ENCODE data around the gene PFKFB4.

DNA sequence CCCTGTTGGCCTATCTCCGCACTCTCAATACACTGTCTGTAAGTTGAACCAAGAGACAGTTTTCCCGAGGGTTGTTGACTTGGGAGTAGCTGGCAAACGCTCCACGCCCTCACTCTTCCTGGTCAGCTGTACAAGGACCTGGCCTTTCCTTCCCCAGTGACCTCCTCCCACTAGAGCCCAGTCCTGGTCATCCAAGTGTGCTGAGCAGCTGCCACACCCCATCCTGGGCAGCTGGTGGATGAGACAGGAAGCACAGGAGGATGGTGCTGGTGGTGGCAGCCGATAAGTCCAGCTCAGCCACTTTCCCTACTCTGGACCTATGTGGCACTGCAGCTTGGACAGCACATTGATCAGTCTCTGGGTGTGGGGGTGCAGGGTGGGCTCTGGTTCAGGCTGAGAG, 19.8 kb downstream of the PFKFB4 start:
- TF ChIP-seq ZNF24 (tag by site-specific recombination; IDR thresholded peaks at IDR 0.05) (no peak), YY1 (tag by site-specific recombination; IDR thresholded peaks at IDR 0.05) (no peak), ZNF561 (tag by site-specific recombination; IDR thresholded peaks at IDR 0.05; ENCODE audit: borderline replicate concordance) (no peak), ZNF473 (tag by site-specific recombination; IDR thresholded peaks at IDR 0.05) (no peak), ZNF776 (tag by site-specific recombination; IDR thresholded peaks at IDR 0.05; ENCODE audit: borderline replicate concordance) (no peak), TRIM28 (IDR thresholded peaks at IDR 0.05; ENCODE audit: borderline replicate concordance, low read length) (no peak), FEZF1 (tag by site-specific recombination; IDR thresholded peaks at IDR 0.05) (no peak), ZNF585B (tag by site-specific recombination; IDR thresholded peaks at IDR 0.05) (no peak), ZNF404 (tag by site-specific recombination; IDR thresholded peaks at IDR 0.05) (no peak), ZNF610 (tag by site-specific recombination; IDR thresholded peaks at IDR 0.05; ENCODE audit: borderline replicate concordance) (no peak), ZNF768 (tag by site-specific recombination; IDR thresholded peaks at IDR 0.05) (no peak)
- TF ChIP-seq, protein P1, sequence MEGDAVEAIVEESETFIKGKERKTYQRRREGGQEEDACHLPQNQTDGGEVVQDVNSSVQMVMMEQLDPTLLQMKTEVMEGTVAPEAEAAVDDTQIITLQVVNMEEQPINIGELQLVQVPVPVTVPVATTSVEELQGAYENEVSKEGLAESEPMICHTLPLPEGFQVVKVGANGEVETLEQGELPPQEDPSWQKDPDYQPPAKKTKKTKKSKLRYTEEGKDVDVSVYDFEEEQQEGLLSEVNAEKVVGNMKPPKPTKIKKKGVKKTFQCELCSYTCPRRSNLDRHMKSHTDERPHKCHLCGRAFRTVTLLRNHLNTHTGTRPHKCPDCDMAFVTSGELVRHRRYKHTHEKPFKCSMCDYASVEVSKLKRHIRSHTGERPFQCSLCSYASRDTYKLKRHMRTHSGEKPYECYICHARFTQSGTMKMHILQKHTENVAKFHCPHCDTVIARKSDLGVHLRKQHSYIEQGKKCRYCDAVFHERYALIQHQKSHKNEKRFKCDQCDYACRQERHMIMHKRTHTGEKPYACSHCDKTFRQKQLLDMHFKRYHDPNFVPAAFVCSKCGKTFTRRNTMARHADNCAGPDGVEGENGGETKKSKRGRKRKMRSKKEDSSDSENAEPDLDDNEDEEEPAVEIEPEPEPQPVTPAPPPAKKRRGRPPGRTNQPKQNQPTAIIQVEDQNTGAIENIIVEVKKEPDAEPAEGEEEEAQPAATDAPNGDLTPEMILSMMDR (tag by site-specific recombination; IDR thresholded peaks at IDR 0.05) = no peak
- TF ChIP-seq, protein P2, sequence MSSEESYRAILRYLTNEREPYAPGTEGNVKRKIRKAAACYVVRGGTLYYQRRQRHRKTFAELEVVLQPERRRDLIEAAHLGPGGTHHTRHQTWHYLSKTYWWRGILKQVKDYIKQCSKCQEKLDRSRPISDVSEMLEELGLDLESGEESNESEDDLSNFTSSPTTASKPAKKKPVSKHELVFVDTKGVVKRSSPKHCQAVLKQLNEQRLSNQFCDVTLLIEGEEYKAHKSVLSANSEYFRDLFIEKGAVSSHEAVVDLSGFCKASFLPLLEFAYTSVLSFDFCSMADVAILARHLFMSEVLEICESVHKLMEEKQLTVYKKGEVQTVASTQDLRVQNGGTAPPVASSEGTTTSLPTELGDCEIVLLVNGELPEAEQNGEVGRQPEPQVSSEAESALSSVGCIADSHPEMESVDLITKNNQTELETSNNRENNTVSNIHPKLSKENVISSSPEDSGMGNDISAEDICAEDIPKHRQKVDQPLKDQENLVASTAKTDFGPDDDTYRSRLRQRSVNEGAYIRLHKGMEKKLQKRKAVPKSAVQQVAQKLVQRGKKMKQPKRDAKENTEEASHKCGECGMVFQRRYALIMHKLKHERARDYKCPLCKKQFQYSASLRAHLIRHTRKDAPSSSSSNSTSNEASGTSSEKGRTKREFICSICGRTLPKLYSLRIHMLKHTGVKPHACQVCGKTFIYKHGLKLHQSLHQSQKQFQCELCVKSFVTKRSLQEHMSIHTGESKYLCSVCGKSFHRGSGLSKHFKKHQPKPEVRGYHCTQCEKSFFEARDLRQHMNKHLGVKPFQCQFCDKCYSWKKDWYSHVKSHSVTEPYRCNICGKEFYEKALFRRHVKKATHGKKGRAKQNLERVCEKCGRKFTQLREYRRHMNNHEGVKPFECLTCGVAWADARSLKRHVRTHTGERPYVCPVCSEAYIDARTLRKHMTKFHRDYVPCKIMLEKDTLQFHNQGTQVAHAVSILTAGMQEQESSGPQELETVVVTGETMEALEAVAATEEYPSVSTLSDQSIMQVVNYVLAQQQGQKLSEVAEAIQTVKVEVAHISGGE (tag by site-specific recombination; conservative IDR thresholded peaks at IDR 0.05; ENCODE audit: low read depth) = no peak
- TF ChIP-seq, protein P3, sequence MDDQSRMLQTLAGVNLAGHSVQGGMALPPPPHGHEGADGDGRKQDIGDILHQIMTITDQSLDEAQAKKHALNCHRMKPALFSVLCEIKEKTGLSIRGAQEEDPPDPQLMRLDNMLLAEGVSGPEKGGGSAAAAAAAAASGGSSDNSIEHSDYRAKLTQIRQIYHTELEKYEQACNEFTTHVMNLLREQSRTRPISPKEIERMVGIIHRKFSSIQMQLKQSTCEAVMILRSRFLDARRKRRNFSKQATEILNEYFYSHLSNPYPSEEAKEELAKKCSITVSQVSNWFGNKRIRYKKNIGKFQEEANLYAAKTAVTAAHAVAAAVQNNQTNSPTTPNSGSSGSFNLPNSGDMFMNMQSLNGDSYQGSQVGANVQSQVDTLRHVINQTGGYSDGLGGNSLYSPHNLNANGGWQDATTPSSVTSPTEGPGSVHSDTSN (CRISPR knock-in tag; IDR thresholded peaks at IDR 0.05) = no peak
